Jurkat, Clone E6-1 (cell line): ENCODE results near the gene SRI.

Experiments
- DNase-seq: peaks from one replicate; pipeline ENCODE4 v3.0.0-alpha.2; 2011; ENCODE audit warnings: low read depth, low spot score
- H3K4me3 ChIP-seq: 2 replicates; pipeline ENCODE4 v1.5.1; 2011; ENCODE audit warnings: mild to moderate bottlenecking, low read length, control low read depth, moderate library complexity

SRI gene

GRCh38 chr7:88226886-88227516 is 7.2 kb upstream of the SRI start:
- no peak overlapping the region for H3K4me3 ChIP-seq
- DNase-seq = no peak

DNA sequence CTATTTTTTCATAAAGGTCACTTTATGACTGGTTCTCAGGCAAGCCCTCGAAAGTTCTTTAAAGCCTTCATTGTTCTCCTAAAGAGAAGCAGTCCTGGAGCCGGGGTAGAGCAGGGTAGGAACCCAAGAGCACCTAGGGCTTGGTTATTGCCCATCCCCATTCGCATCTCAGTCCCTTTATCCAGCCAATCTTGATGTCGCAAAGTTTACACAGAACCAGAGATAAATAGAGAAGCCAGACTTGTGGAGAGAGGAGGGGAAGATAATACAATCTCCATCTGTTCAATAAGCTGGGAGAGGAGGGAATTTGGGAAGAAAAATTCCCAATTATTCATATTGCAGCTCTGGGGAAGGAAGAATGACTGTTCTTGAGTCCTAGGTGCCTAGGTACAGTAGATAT is 6.4 kb upstream of the SRI start:
- H3K4me3 ChIP-seq = no peak overlapping the region
- DNase-seq = no peak

DNA sequence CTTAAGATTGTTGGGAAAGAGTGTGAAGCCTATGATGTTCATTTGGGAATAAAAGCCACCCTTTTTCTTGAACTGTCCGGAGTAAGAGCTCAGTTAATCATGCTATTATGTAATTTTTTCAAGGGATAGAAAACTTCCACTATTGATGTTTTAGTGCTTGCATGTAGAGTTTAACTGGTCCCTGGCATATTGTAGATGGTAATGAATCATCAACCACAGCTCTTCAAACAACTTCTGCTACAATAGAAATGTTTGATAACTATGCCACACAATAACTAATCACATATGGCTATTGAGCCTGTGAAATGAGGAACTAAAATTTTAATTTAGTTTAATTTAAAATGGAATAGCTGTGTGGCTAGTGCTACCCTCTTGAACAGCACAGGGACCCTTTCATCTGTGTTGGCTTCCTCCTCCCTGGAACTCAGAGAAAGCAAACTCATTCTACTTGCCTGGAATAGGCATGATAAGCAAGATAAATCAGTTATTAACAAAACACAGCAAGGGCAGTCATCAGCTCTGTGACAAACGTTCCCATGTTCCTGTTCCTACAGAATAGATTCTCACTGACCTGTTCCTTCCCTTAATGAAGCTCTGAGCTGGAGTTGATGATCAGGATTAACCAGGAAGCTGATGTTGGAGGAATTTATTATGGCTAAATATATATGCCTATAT is 4.9 kb upstream of the SRI start:
- no peak for DNase-seq
- no peak overlapping the region for H3K4me3 ChIP-seq

GRCh38 chr7:88223265-88223664 is 3.4 kb upstream of the SRI start:
- no peak overlapping the region for H3K4me3 ChIP-seq
- no peak for DNase-seq

DNA sequence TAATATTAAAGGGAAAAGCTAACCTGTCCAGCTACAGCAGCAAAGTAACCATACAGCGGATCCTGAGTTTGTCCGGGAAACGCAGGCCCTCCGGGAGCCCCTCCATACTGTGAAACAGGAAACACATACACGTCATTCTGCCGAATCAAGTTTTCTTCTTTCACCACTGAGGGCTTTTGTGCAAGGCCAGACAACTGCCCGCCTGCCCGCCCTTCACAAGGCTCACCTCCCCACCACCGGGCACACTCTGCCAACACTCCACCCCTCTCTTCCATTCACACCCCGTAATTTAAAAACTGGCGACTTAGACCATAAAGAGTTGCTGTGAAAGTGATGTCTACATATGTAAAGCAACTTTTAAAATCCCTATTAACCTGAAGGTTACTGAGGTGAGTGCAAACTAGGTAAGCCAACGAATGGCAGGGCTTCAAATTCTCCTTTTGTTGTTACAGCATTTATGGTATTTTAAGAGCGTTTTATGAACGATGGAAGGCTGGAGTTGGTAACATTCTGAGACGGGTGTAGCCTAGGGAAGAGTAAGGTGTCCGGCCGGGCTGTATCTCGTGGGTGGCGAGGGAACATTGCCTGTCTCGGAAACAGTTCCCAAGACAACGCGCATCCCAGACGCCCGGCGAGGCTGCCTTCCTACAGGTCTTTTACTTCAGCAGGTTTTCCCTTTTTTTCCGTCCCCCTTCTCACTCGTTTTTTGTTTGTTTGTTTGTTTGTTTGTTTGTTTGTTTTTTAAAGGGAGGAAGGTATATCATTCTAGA is 817 bp downstream of the SRI start:
- DNase-seq = no peak
- peak overlapping the region; percentile 81 for H3K4me3 ChIP-seq

DNA sequence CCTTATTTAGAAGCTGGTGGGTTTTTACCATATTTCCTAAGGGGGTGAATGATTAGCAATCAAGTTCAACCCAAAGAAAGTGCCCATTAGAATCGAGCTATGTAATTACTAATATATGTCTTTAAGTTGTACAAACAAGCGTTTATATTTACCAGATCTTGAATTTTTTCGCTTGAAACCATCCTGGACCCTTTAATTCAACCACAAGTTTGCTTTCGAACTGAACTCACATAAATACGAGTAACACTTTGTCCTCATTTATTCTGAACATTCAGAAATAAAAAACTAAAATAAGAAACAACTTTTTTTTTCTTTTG is 1.5 kb downstream of the SRI start:
- peak overlapping the region; percentile 81 for H3K4me3 ChIP-seq
- DNase-seq = no peak

- peak; percentile 71 for DNase-seq
- H3K4me3 ChIP-seq = no peak overlapping the region; the same call in 1 of the 2 replicates
Measured at GRCh38 chr7:88217675-88218428, 2.0 kb downstream of the SRI start.

- no peak for DNase-seq
- no peak overlapping the region for H3K4me3 ChIP-seq
Measured at GRCh38 chr7:88216276-88216675, 3.6 kb downstream of the SRI start.

DNA sequence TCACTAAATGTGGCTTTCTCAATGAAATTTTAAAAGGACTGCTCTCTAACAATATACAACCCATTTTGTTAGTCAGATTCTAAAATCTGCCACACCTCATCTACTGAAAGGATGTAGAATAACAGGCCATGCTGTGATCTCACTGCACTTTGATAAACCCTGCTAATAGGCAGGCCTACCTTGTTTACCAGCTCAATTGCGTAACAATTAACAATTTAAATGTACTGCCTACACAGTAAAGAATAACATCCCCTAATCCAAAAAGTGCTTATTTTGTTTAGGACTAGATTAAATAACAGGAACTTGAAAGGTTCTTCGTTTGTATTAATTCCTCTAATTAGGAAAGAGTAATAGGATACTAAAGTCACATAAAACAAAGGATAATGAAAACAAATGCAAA is 4.5 kb downstream of the SRI start:
- DNase-seq = no peak
- H3K4me3 ChIP-seq = no peak overlapping the region

- DNase-seq = no peak
- H3K4me3 ChIP-seq = no peak overlapping the region
Measured at GRCh38 chr7:88214456-88214855, 5.4 kb downstream of the SRI start.

- H3K4me3 ChIP-seq = no peak overlapping the region
- no peak for DNase-seq
Measured at GRCh38 chr7:88212918-88213317, 6.9 kb downstream of the SRI start.

DNA sequence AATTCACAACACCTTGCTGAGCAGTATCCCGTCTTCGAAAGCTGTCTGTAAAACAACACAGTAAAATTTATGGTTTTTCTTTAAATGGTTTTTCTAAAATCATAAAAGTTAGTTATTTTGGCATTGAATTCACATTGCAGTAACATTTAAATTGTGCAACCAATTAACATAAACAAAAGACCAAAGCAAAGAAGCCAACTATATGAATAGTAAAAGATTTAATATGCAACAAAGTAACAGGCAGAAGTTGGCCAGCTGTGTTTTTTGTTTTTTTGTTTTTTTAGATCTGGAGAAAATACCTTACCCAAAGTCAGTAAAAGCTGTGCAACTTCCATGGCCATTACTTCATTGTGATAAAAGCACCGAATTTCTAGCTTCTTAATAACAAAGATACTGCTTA is 11.3 kb downstream of the SRI start:
- no peak for DNase-seq
- no peak overlapping the region for H3K4me3 ChIP-seq

DNA sequence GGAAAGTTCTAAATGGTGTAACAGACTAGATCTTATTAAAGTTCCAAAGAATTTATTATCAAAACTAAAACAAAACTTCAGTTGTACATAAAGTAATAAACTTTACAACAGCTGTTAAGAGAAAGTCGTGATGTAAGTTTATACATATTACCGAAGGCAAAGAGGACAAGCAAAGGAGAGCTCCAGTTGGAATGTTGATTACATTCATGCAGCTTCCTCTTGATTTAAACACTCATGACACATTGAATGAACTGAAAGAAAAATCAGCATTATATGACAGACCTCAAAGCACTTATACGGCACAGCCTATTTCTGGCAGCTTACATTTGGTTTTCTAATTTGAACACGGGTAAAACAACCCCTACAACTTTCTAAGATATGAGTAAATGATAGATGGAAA is 13.6 kb downstream of the SRI start:
- no peak for DNase-seq
- H3K4me3 ChIP-seq = no peak overlapping the region

- DNase-seq = no peak
- H3K4me3 ChIP-seq = no peak overlapping the region
Measured at GRCh38 chr7:88205179-88205578, 14.7 kb downstream of the SRI start.

- no peak overlapping the region for H3K4me3 ChIP-seq
- no peak for DNase-seq
Measured at GRCh38 chr7:88204525-88205110, 15.2 kb downstream of the SRI start.

GRCh38 chr7:88203401-88203800 is 16.4 kb downstream of the SRI start:
- H3K4me3 ChIP-seq = no peak overlapping the region
- no peak for DNase-seq

DNA sequence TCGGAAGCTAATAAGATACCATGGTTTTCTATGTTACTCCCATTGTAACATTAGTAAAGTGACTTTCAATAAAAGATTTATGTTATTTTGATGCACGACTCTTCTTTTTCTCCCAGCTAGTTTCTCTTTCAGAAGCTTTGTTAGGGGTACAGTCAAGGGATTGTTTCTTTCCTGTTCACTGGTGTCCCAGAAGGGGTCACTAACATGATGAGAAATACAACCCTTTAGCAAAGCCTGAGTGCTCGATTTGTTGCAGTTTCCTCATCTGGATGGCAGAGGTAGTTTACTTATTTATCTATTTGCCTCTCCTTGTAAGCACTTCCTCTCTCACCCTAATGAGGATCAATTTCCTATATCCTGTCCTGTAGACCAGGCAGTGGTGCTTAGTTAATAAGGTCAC is 17.0 kb downstream of the SRI start:
- no peak for DNase-seq
- no peak overlapping the region for H3K4me3 ChIP-seq

DNA sequence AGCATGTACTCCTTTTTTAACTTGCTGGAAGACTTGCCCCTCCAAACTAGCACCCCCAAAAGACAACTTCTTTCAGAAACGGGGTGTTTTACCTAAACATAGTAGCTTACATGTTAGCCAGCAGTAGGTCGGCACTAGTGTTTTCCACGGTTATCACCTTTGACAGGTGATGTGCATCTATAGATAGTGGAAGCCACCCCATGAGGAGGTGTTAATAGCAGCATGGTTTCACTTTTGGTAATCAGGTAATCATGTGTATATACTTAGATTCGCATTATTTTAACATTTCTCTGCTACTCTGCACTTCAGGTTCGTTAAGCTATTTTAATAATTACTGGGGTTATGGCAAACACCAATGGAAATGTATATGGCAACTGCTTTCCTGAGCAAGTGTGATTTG is 17.6 kb downstream of the SRI start:
- H3K4me3 ChIP-seq = no peak overlapping the region
- DNase-seq = no peak

- no peak overlapping the region for H3K4me3 ChIP-seq
- DNase-seq = no peak
Measured at GRCh38 chr7:88201305-88201704, 18.5 kb downstream of the SRI start.

DNA sequence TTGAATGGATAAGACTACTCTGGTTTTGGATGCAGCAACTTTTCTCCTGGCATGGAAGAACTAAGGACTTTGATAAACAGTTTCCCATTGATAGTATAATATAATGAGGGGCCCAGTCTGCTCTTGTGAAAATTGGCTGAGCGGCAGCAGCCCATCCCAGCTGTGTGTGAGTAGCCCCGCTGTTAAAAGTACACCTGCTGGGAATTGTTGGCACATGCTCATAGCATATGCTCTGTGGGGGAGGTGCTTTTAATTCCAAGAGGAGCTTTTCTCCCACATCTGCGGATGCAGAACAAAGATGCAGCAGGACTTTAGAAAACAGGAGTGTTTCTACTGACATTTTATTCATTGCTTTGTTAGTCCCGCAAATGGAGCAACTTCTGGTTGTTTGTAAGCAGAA is 19.0 kb downstream of the SRI start:
- DNase-seq = no peak
- no peak overlapping the region for H3K4me3 ChIP-seq
